OCI-LY7 (cell line): ENCODE results near the gene SRRM1. TPM values are rescaled to one million over a fixed set of nuclear protein-coding genes. Genes with fewer than 3 reads are reported as not detected.
A peak's percentile ranks its signal among the peaks of the same experiment; 100 is the strongest.

Experiments used
- BruUV-seq: library from RNA; stranded (reverse); fragments of 400-500 nt; replicated peaks from 2 replicates; lab custom pipeline; 2021; lab: Mats Ljungman, UMichigan
- CTCF ChIA-PET: fragments of 300-600 bp; sonication (Branson Sonifier 250); formaldehyde crosslinking; loops from one replicate; lab custom pipeline; 2022; ENCODE audit warnings: antibody characterized with exemption; ENCODE audit not compliant: unreplicated experiment; lab: Charles Lee
- POLR2A ChIA-PET: fragments of 300-600 bp; sonication (Branson Sonifier 250); formaldehyde crosslinking; loops from one replicate; lab custom pipeline; 2022; ENCODE audit warnings: antibody characterized with exemption; lab: Charles Lee
- DNase-seq: peaks from one replicate; pipeline ENCODE4 v3.0.0-alpha.2; 2015; ENCODE audit warnings: low spot score
- H2AFZ ChIP-seq: fragments of 200-600 bp; sonication (generic), shearing (Covaris generic); 2 replicates; pipeline ENCODE4 v1.6.1; 2014; ENCODE audit warnings: mild to moderate bottlenecking, antibody characterized with exemption, low read length, moderate library complexity
- H3K27ac ChIP-seq: fragments of 200-600 bp; sonication (generic); 2 replicates; pipeline ENCODE4 v1.5.1; 2014; ENCODE audit warnings: mixed run types, low read depth, mild to moderate bottlenecking, moderate library complexity, low read length, inconsistent platforms; ENCODE audit not compliant: poor library complexity, severe bottlenecking
- H3K36me3 ChIP-seq: fragments of 200-600 bp; sonication (generic); 2 replicates; pipeline ENCODE4 v1.6.1; 2014; ENCODE audit warnings: mild to moderate bottlenecking, antibody characterized with exemption, low read length, moderate library complexity, mixed read lengths; ENCODE audit not compliant: insufficient read depth
- H3K4me1 ChIP-seq: fragments of 200-600 bp; sonication (generic); 2 replicates; pipeline ENCODE4 v1.5.1; 2014; ENCODE audit warnings: mild to moderate bottlenecking, low read length; ENCODE audit not compliant: insufficient read depth, poor library complexity, severe bottlenecking
- H3K4me2 ChIP-seq: fragments of 200-600 bp; sonication (generic); 2 replicates; pipeline ENCODE4 v1.6.1; 2014; ENCODE audit warnings: mild to moderate bottlenecking, low read length
- H3K4me3 ChIP-seq: fragments of 200-600 bp; sonication (generic); 2 replicates; pipeline ENCODE4 v1.5.1; 2014; ENCODE audit warnings: mild to moderate bottlenecking, low read depth, low read length; ENCODE audit not compliant: poor library complexity, severe bottlenecking
- H3K79me2 ChIP-seq: fragments of 200-600 bp; sonication (generic); 2 replicates; pipeline ENCODE4 v1.6.1; 2016; ENCODE audit warnings: low read depth, mild to moderate bottlenecking, low read length, moderate library complexity, mixed read lengths; ENCODE audit not compliant: insufficient read depth
- H3K9me2 ChIP-seq: fragments of 200-600 bp; sonication (generic); 2 replicates; pipeline ENCODE4 v1.6.1; 2016; ENCODE audit warnings: mild to moderate bottlenecking, low read length, mixed read lengths; ENCODE audit not compliant: insufficient read depth
- H3K9me3 ChIP-seq: fragments of 200-600 bp; sonication (generic); 2 replicates; pipeline ENCODE4 v1.6.1; 2014; ENCODE audit warnings: mild to moderate bottlenecking, mixed run types, low read length, mixed read lengths
- H4K20me1 ChIP-seq: fragments of 200-600 bp; sonication (generic); 2 replicates; pipeline ENCODE4 v1.6.1; 2014; ENCODE audit warnings: mild to moderate bottlenecking, antibody characterized with exemption, low read length, moderate library complexity, mixed read lengths; ENCODE audit not compliant: insufficient read depth
- EZH2phosphoT487 ChIP-seq: fragments of 200-600 bp; sonication (generic); IDR thresholded peaks from 2 replicates; pipeline ENCODE4 v1.6.1; 2018; ENCODE audit warnings: low read depth, borderline replicate concordance, mild to moderate bottlenecking, mixed run types, antibody characterized with exemption, low read length, moderate library complexity, mixed read lengths
- intact Hi-C: fragments of 100-400 bp; cut with micrococcal nuclease; formaldehyde crosslinking; loops from one replicate; pipeline ENCODE4 v1.10.0; 2022; ENCODE audit not compliant: unreplicated experiment
- total RNA-seq, 2 experiments: library from RNA; depleted of rRNA in 1 of 2; stranded (reverse); fragments of >200 nt in 1 of 2; shearing (Covaris generic) in 1 of 2; gene quantifications; 2 replicates each; pipeline ENCODE4 v1.2.3, GENCODE V29; 2014 to 2022
- TF ChIP-seq, protein P1 (sequence below): fragments of 200-600 bp; sonication (generic); conservative IDR thresholded peaks from 2 replicates; pipeline ENCODE4 v1.5.1; 2014; ENCODE audit warnings: mild to moderate bottlenecking, antibody characterized with exemption, low read length, moderate library complexity, mixed read lengths

Gene SRRM1
- total RNA-seq, 2 experiments from 2014 or later: 78.5 to 251 TPM

DNA sequence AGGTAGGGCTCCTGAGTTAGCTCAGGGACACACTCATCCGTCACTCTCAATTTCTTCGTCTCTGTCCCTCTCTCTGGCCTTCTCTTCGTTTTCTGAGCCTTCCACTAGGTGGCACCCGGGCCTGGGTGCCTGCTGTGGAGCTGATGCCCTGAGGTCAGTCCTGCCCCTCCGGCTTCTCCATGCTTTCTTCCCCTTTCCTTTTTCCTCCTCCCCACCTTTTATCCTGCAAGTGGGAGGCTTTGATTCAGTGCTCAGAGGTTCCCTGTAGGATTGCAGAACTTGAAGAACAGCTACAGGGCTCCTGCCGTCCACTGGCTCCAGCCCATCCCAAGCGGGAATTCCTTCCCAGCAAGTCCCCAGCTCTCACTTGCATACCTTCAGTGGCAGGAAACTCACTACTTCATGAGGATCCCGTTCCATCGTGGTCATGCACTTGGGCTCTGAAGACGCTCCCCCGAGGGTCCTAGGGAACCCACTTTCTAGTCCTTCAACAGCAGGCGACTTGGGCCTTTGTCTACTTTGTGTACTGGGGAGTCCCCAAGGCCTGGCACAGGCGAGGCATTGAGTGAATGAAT lies 45.6 kb downstream of the SRRM1 start:
- TF ChIP-seq, protein P1, sequence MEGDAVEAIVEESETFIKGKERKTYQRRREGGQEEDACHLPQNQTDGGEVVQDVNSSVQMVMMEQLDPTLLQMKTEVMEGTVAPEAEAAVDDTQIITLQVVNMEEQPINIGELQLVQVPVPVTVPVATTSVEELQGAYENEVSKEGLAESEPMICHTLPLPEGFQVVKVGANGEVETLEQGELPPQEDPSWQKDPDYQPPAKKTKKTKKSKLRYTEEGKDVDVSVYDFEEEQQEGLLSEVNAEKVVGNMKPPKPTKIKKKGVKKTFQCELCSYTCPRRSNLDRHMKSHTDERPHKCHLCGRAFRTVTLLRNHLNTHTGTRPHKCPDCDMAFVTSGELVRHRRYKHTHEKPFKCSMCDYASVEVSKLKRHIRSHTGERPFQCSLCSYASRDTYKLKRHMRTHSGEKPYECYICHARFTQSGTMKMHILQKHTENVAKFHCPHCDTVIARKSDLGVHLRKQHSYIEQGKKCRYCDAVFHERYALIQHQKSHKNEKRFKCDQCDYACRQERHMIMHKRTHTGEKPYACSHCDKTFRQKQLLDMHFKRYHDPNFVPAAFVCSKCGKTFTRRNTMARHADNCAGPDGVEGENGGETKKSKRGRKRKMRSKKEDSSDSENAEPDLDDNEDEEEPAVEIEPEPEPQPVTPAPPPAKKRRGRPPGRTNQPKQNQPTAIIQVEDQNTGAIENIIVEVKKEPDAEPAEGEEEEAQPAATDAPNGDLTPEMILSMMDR: peak; percentile 95
- TF ChIP-seq EZH2phosphoT487: no peak
- BruUV-seq: no TSS peak
- Histone ChIP-seq H3K36me3 (no peaks in the 10 kb centered on the region), H3K4me3 (no peak overlapping the region), H3K4me2 (no peak overlapping the region), H3K9me3 (no peaks in the 10 kb centered on the region), H3K9me2 (no peaks in the 10 kb centered on the region), H3K27ac (no peak overlapping the region), H2AFZ (0 out of 2 replicates have a peak overlapping the region, but pooled peaks have one; percentile 8), H3K79me2 (no peaks in the 10 kb centered on the region), H4K20me1 (no peaks in the 10 kb centered on the region), H3K4me1 (no peaks in the 10 kb centered on the region)
- intact Hi-C loops: loop anchor here (2.0 kb wide), 2 partner anchors 56 to 142 kb away; partner anchors contain the start of gene CLIC4
- DNase-seq: peak; percentile 74
- ChIA-PET CTCF (interaction anchor here (0.6 to 3.3 kb wide), 5 partner anchors 96 to 538 kb away, joined by 3 to 15 read pairs (median 5); no protein-coding TSS in a partner anchor), POLR2A (interaction anchor here (0.6 to 2.5 kb wide), 5 partner anchors 15 to 148 kb away, joined by 3 to 10 read pairs (median 3); no protein-coding TSS in a partner anchor)

DNA sequence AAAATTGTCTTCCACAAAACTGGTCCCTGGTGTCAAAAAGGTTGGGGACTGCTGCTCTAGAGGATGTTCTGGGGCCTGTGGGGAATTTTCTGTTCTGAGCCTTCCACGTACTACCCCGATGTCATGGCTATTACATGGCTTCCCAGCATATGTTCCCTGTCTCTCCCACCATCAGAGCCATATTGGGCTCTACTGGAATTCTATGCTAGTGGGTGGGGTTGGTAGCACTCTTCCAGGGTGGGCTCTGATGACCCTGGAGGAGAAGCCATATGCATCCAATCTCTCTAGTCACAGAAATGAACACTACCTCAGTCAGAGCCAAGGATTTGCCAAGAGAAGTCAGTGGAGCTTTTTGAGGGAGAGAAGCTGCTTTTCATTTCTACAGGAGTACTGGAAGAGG lies 47.9 kb downstream of the SRRM1 start:
- Histone ChIP-seq H2AFZ (no peak overlapping the region), H3K36me3 (no peaks in the 10 kb centered on the region), H3K4me2 (no peak overlapping the region), H4K20me1 (no peaks in the 10 kb centered on the region), H3K9me2 (no peaks in the 10 kb centered on the region), H3K79me2 (no peaks in the 10 kb centered on the region), H3K4me3 (no peak overlapping the region), H3K27ac (no peak overlapping the region), H3K4me1 (peaks cover 18% of the 10 kb centered on the region), H3K9me3 (no peaks in the 10 kb centered on the region)
- intact Hi-C loops: no loop called here
- no peak for DNase-seq
- no peak for TF ChIP-seq EZH2phosphoT487
- TF ChIP-seq, protein P1: no peak
- BruUV-seq: no TSS peak
- CTCF ChIA-PET: no interaction called here
- POLR2A ChIA-PET: interaction anchor here (0.5 to 0.9 kb wide), 2 partner anchors 10 to 130 kb away, joined by 3 to 4 read pairs; no protein-coding TSS in a partner anchor

DNA sequence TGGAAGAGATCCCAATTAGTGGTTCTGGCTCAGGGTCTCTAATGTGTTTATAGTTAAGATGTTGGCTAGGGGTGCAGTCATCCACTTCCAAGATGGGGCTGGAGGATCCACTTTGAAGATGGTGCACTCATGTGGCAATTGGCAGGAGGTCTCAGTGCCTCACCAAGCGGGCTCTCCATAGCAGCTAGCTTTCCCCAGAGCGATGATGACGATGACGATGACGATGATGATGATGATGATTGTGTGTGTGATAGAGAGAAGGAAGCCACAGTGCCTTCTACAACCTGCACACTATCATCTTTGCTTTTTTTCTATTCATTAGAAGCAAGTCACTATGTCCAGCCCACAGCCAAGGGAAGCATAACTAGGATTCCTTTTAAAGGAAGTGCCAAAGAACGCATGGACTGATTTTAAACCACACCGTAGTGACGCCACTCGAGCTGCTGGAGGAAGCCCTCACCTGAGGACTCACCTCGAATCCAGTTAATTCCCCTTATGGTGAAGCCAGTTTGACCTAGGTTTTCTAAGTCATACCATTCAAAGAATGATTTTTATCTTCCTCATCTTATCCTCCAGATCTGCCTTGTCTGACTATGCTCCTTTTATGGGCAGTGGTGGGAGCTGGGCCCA lies 49.4 kb downstream of the SRRM1 start:
- Histone ChIP-seq H3K36me3 (no peaks in the 10 kb centered on the region), H3K9me2 (no peaks in the 10 kb centered on the region), H3K79me2 (no peaks in the 10 kb centered on the region), H3K27ac (no peak overlapping the region), H3K9me3 (no peaks in the 10 kb centered on the region), H3K4me3 (no peak overlapping the region), H4K20me1 (no peaks in the 10 kb centered on the region), H3K4me1 (peaks cover 18% of the 10 kb centered on the region), H3K4me2 (no peak overlapping the region), H2AFZ (no peak overlapping the region)
- intact Hi-C loops: no loop called here
- CTCF ChIA-PET: no interaction called here
- TF ChIP-seq EZH2phosphoT487: no peak
- no peak for DNase-seq
- BruUV-seq: no TSS peak
- POLR2A ChIA-PET: no interaction called here
